Keratinocyte (primary cell): ENCODE data around the gene ITGB8.

Source experiments
- EZH2 ChIP-seq: IDR thresholded peaks from one replicate; pipeline ENCODE4 v1.6.1; 2012; ENCODE audit warnings: inconsistent platforms, mild to moderate bottlenecking, low read length, moderate library complexity
- TF ChIP-seq, protein P1 (sequence below), 3 experiments: IDR thresholded peaks in 1 of 3; conservative IDR thresholded peaks in 1 of 3; optimal IDR thresholded peaks in 1 of 3; 2 replicates in 2 of 3; 3 replicates in 1 of 3; pipeline versions ENCODE3 to v1.5.1; 2011; ENCODE audit warnings: low read length in 3 of 3, mild to moderate bottlenecking in 3 of 3, moderate library complexity in 2 of 3, control low read depth in 1 of 3, inconsistent platforms in 1 of 3; ENCODE audit not compliant: insufficient read depth in 2 of 3; ENCODE audit errors: extremely low read depth in 1 of 3

DNA sequence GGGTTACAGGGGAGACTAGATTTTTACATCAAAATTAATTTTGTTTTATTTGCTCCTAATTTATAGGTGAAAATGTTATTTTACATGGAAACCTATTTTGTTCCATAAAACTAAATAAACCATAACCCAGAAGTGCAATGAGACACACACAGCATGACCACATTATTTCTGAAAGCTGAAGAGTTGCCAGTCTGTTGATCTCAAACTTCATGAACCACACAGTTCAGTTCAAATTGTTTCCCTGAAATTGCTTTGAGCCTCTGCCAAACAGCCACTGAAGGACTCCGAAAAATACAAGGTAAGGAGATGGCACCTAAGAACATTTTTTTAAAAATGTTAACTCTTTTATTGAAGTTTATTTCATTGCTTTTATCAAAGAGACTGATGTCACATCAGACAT lies 25.0 kb upstream of the ITGB8 start:
- TF ChIP-seq, protein P1, sequence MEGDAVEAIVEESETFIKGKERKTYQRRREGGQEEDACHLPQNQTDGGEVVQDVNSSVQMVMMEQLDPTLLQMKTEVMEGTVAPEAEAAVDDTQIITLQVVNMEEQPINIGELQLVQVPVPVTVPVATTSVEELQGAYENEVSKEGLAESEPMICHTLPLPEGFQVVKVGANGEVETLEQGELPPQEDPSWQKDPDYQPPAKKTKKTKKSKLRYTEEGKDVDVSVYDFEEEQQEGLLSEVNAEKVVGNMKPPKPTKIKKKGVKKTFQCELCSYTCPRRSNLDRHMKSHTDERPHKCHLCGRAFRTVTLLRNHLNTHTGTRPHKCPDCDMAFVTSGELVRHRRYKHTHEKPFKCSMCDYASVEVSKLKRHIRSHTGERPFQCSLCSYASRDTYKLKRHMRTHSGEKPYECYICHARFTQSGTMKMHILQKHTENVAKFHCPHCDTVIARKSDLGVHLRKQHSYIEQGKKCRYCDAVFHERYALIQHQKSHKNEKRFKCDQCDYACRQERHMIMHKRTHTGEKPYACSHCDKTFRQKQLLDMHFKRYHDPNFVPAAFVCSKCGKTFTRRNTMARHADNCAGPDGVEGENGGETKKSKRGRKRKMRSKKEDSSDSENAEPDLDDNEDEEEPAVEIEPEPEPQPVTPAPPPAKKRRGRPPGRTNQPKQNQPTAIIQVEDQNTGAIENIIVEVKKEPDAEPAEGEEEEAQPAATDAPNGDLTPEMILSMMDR (optimal IDR thresholded peaks at IDR 0.05 in 1 of 3, IDR thresholded peaks at IDR 0.05 in 1 of 3, conservative IDR thresholded peaks at IDR 0.05 in 1 of 3; ENCODE audit: extremely low read depth in 1 of 3, insufficient read depth in 2 of 3, low read length in 3 of 3) = no peak
- TF ChIP-seq EZH2 = no peak
